AG04449 (cell line): Measurements from ENCODE around the gene WNK4.

Experiments
- CTCF ChIA-PET: fragments of 350-600 bp; formaldehyde crosslinking; extraction: SDS; loops from one replicate; lab custom pipeline; 2021; ENCODE audit warnings: antibody characterized with exemption; lab: Yijun Ruan, JAX
- POLR2A ChIA-PET: fragments of 400-600, 350-600 bp; formaldehyde crosslinking; extraction: SDS; loops from one replicate; lab custom pipeline; 2020; ENCODE audit warnings: antibody characterized with exemption, inconsistent platforms; lab: Yijun Ruan, JAX
- DNase-seq: peaks from one replicate; pipeline ENCODE4 v3.0.0-alpha.2; 2010; ENCODE audit warnings: low read depth, low spot score
- H3K4me3 ChIP-seq: 2 replicates; pipeline ENCODE4 v1.5.1; 2011; ENCODE audit warnings: low read depth, mild to moderate bottlenecking, control low read depth, low read length
- CTCF ChIP-seq: IDR thresholded peaks from one replicate; pipeline ENCODE4 v1.5.1; 2011; ENCODE audit warnings: mild to moderate bottlenecking, moderate library complexity, low read length, control low read depth, inconsistent platforms; ENCODE audit not compliant: insufficient read depth; ENCODE audit errors: missing control alignments

The WNK4 gene

GRCh38 chr17:42827472-42827871, 47.1 kb downstream of the WNK4 start:
- no peak for DNase-seq
- no peak for TF ChIP-seq CTCF

GRCh38 chr17:42830971-42831370, 50.6 kb downstream of the WNK4 start:
- H3K4me3 ChIP-seq, result no peak overlapping the region
- TF ChIP-seq CTCF, result no peak
- ChIA-PET CTCF (interaction anchor here (1.0 to 10.5 kb wide), 3 partner anchors 10 to 98 kb away, joined by 3 to 133 read pairs (median 50); partner anchors contain the start of genes AOC2 and BECN1), POLR2A (no interaction called here)
- no peak for DNase-seq

More at GRCh38 chr17:42827472-42827871, 47.1 kb downstream of the WNK4 start:
- no peak overlapping the region for H3K4me3 ChIP-seq
- CTCF ChIA-PET, result no interaction called here
- POLR2A ChIA-PET, result no interaction called here

GRCh38 chr17:42832213-42832933, 52.0 kb downstream of the WNK4 start:
- DNase-seq, result no peak
- peak overlapping the region; percentile 94 for H3K4me3 ChIP-seq
- CTCF ChIA-PET, result interaction anchor here (0.8 to 10.5 kb wide), 6 partner anchors 11 to 254 kb away, joined by 3 to 133 read pairs (median 4); partner anchors contain the start of genes AOC2 and BECN1
- POLR2A ChIA-PET, result interaction anchor here (0.8 kb wide), 1 partner anchor 32 kb away, joined by 3 read pairs; no protein-coding TSS in a partner anchor
- TF ChIP-seq CTCF, result no peak

- ChIA-PET POLR2A (interaction anchor here (0.8 to 2.0 kb wide), 2 partner anchors 9 to 32 kb away, joined by 3 to 5 read pairs; partner anchors contain the start of gene BECN1), CTCF (interaction anchor here (0.9 to 10.5 kb wide), 7 partner anchors 10 to 255 kb away, joined by 3 to 133 read pairs (median 5); partner anchors contain the start of genes AOC2 and BECN1)
- no peak for DNase-seq
- peak within 1 kb of the TSS; percentile 94 for H3K4me3 ChIP-seq
- TF ChIP-seq CTCF, result no peak
Observed at GRCh38 chr17:42832934-42833766, 52.7 kb downstream of the WNK4 start, which contains the start of gene PSME3. PSME3 (plus strand) TSS chr17:42833397; CDS start chr17:42833632, 235 bp downstream.

- peak overlapping the region; percentile 94 for H3K4me3 ChIP-seq
- CTCF ChIA-PET, result interaction anchor here (0.6 to 10.5 kb wide), 9 partner anchors 9 to 341 kb away, joined by 3 to 133 read pairs (median 5); partner anchors contain the start of genes AOC2 and BECN1
Observed at GRCh38 chr17:42833767-42834422, 53.5 kb downstream of the WNK4 start.

More at GRCh38 chr17:42833767-42834422, 53.5 kb downstream of the WNK4 start:
- DNase-seq, result no peak
- POLR2A ChIA-PET, result interaction anchor here (2.0 kb wide), 1 partner anchor 10 kb away, joined by 5 read pairs; the partner anchor contains the start of gene BECN1
- TF ChIP-seq CTCF, result no peak
